ENCODE data around the gene DLG5.

The DLG5 gene

DNA sequence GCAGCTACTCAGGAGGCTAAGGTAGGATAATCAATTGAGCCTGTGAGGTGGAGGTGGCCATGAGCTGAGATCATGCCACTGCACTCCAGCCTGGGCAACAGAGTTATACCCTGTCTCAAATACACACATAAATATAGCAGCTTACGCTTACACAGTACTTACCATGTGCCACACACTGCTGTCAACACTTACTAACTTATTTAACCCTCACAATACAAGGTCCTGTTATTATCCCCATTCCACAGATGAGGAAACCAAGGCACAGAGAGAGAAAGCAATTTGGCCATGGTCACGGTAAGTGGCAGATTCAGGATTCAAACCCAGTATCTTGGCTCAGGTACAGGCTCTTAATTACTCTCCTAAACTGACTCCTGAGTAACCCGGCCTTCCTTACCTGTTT is 19.1 kb downstream of the DLG5 start:
- no peaks in the 10 kb centered on the region for H3K36me3 ChIP-seq (ENCODE audit: control insufficient read depth, insufficient read depth, low read length)
- H3K27me3 ChIP-seq (replicated peaks; ENCODE audit: control insufficient read depth, insufficient read depth, low read length): no peaks in the 10 kb centered on the region
- no peak overlapping the region for H3K4me3 ChIP-seq (replicated peaks; ENCODE audit: low read depth, low read length)
- no peak for DNase-seq (ENCODE audit: extremely low read depth, insufficient read length)
- TF ChIP-seq, protein P1, sequence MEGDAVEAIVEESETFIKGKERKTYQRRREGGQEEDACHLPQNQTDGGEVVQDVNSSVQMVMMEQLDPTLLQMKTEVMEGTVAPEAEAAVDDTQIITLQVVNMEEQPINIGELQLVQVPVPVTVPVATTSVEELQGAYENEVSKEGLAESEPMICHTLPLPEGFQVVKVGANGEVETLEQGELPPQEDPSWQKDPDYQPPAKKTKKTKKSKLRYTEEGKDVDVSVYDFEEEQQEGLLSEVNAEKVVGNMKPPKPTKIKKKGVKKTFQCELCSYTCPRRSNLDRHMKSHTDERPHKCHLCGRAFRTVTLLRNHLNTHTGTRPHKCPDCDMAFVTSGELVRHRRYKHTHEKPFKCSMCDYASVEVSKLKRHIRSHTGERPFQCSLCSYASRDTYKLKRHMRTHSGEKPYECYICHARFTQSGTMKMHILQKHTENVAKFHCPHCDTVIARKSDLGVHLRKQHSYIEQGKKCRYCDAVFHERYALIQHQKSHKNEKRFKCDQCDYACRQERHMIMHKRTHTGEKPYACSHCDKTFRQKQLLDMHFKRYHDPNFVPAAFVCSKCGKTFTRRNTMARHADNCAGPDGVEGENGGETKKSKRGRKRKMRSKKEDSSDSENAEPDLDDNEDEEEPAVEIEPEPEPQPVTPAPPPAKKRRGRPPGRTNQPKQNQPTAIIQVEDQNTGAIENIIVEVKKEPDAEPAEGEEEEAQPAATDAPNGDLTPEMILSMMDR (IDR thresholded peaks at IDR 0.05; ENCODE audit: insufficient read depth, low read length, poor library complexity, severe bottlenecking): no peak

DNA sequence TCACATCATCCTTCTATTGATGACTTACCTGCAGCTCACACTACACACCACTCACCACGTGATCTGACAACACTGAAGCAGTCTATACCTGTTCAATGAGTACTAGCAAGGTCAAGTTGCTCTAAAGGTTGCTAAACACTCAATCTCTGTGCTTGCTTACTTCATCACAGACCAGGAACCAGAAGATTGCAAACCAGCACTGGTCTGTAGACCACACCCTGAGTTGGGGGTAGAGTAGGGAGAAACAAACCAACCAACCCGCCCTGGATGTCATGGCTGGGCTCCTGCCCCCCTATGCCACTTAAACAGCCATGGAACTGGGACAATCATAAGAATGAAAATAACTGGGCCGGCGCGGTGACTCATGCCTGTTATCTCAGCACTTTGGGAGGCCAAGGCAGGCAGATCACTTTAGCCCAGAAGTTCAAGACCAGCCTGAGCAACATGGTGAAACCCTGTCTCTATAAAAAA is 19.6 kb downstream of the DLG5 start:
- no peak for DNase-seq (ENCODE audit: extremely low read depth, insufficient read length)
- TF ChIP-seq, protein P1 (IDR thresholded peaks at IDR 0.05; ENCODE audit: insufficient read depth, low read length, poor library complexity, severe bottlenecking): no peak
- Histone ChIP-seq H3K27me3 (replicated peaks; ENCODE audit: control insufficient read depth, insufficient read depth, low read length) (no peaks in the 10 kb centered on the region), H3K4me3 (replicated peaks; ENCODE audit: low read depth, low read length) (no peak overlapping the region), H3K36me3 (ENCODE audit: control insufficient read depth, insufficient read depth, low read length) (no peaks in the 10 kb centered on the region)

DNA sequence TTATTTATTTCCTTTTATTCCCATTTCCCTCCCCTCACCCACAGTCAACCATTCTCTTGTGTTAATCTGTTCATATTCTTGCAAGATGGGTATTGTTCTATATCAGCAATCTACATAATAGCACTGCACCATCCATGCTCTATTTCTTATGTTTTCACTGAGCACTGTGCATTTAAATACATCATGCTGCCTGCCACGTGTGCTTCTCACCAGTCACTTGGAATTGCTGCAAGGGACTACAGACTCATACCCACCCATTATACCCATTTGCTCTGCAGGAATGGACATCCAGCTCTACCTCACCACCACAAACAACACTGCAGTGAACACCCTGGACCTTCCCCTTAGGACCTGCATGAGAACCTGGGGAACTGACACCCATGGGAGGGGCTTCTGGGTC is 20.8 kb downstream of the DLG5 start:
- H3K27me3 ChIP-seq (replicated peaks; ENCODE audit: control insufficient read depth, insufficient read depth, low read length): no peaks in the 10 kb centered on the region
- no peak for DNase-seq (ENCODE audit: extremely low read depth, insufficient read length)
- no peak overlapping the region for H3K4me3 ChIP-seq (replicated peaks; ENCODE audit: low read depth, low read length)
- no peaks in the 10 kb centered on the region for H3K36me3 ChIP-seq (ENCODE audit: control insufficient read depth, insufficient read depth, low read length)
- TF ChIP-seq, protein P1 (IDR thresholded peaks at IDR 0.05; ENCODE audit: insufficient read depth, low read length, poor library complexity, severe bottlenecking): no peak

DNA sequence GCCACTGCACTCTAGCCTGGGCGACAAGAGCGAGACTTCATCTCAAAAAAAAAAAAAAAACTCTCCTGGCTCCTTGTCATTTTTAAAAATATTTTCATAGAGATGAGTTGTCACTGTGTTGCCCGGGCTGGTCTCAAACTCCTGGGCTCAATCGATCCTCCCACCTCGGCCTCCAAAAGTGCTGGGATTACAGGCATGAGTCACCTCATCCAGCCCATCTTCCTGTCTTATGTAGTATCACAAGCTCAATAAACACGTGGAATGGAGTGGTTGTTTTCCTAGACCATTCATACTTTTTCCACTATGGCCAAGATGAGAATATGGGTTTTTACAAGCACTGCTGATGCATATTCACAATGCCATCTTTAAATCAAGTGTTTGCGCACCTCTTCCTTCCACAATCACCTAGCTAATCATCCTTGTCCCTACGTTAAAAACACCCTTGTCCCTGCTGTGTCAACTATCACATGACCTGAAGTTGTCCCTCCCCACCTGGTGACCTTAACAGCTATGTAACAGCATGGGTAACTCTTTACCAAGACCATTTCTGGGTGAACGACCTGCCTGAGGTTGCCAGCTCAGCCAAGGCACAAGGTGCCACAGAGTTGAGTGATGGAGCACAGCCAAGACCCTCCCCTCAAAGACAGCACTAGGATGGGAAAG is 21.3 kb downstream of the DLG5 start:
- Histone ChIP-seq H3K4me3 (replicated peaks; ENCODE audit: low read depth, low read length) (no peak overlapping the region), H3K36me3 (ENCODE audit: control insufficient read depth, insufficient read depth, low read length) (no peaks in the 10 kb centered on the region)
- DNase-seq (ENCODE audit: extremely low read depth, insufficient read length): no peak

DNA sequence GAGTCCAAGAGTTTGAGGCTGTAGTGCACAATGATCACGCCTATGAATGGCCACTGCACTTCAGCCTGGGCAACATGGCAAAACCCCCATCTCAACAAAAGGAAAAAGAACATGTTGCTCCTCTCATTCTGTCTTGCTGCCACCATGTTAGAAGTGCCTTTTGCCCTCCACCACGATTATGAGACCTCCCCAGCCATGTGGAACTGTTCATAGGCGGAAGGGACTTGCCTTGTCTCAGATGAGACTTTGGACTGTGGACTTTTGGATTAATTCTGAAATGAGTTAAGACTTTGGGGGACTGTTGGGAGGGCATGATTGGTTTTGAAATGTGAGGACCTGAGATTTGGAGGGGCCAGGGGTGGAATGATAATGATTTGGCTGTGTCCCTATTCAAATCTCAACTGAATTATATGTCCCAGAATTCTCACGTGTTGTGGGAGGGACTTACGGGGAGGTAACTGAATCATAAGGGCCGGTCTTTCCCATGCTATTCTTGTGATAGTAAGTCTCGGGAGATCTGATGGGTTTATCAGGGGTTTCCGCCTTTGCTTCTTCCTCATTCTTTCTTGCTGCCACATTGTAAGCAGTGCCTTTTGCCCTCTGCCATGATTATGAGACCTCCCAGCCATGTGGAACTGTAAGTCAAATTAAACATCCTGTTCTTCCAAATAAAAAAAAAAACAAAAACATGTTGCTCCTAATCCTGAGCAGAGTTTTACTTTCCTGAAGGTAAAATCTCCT is 22.3 kb downstream of the DLG5 start:
- Histone ChIP-seq H3K36me3 (ENCODE audit: control insufficient read depth, insufficient read depth, low read length) (no peaks in the 10 kb centered on the region), H3K4me3 (replicated peaks; ENCODE audit: low read depth, low read length) (no peak overlapping the region), H3K27me3 (replicated peaks; ENCODE audit: control insufficient read depth, insufficient read depth, low read length) (no peaks in the 10 kb centered on the region)
- no peak for DNase-seq (ENCODE audit: extremely low read depth, insufficient read length)
- TF ChIP-seq, protein P1 (IDR thresholded peaks at IDR 0.05; ENCODE audit: insufficient read depth, low read length, poor library complexity, severe bottlenecking): no peak

More for the DNA sequence above, 21.3 kb downstream of the DLG5 start:
- H3K27me3 ChIP-seq (replicated peaks; ENCODE audit: control insufficient read depth, insufficient read depth, low read length): no peaks in the 10 kb centered on the region
- TF ChIP-seq, protein P1 (IDR thresholded peaks at IDR 0.05; ENCODE audit: insufficient read depth, low read length, poor library complexity, severe bottlenecking): no peak

All from GM06990 (cell line).